Measurements from ENCODE around the gene CSNK2A3.
"Not testable (repeated sequence)": the region's sequence is repeated elsewhere in the genome, so short reads cannot be mapped to it uniquely, and the experiment has no call there.

The CSNK2A3 gene

GRCh38 chr11:11352878-11353277 lies at the start of gene CSNK2A3:
Gene CSNK2A3 (minus strand): TSS chr11:11353250. CDS start chr11:11353119, 131 bp downstream.
- DNase-seq (ENCODE audit: low read depth in 3 of 3): not testable (repeated sequence)

GRCh38 chr11:11401960-11402535 lies 49.0 kb upstream of the CSNK2A3 start:
- no peak for DNase-seq (ENCODE audit: low read depth in 3 of 3)

- DNase-seq (ENCODE audit: low read depth in 3 of 3): no peak
These were observed 47.7 kb upstream of the CSNK2A3 start for GRCh38 chr11:11400635-11401232.

- no peak for DNase-seq (ENCODE audit: low read depth in 3 of 3)
These were observed 47.1 kb upstream of the CSNK2A3 start for GRCh38 chr11:11400121-11400520.

- no peak for DNase-seq (ENCODE audit: low read depth in 3 of 3)
These were observed 44.7 kb upstream of the CSNK2A3 start for GRCh38 chr11:11397781-11398180.

- DNase-seq (ENCODE audit: low read depth in 3 of 3): no peak
These were observed 44.0 kb upstream of the CSNK2A3 start for GRCh38 chr11:11397036-11397415.

- no peak for DNase-seq (ENCODE audit: low read depth in 3 of 3)
These were observed 43.4 kb upstream of the CSNK2A3 start for GRCh38 chr11:11396301-11397035.

GRCh38 chr11:11395126-11395525 lies 42.1 kb upstream of the CSNK2A3 start:
- no peak for DNase-seq (ENCODE audit: low read depth in 3 of 3)

GRCh38 chr11:11394241-11394640 lies 41.2 kb upstream of the CSNK2A3 start:
- no peak for DNase-seq (ENCODE audit: low read depth in 3 of 3)

GRCh38 chr11:11391796-11392463 lies 38.9 kb upstream of the CSNK2A3 start:
- no peak for DNase-seq (ENCODE audit: low read depth in 3 of 3)

- no peak for DNase-seq (ENCODE audit: low read depth in 3 of 3)
These were observed 38.1 kb upstream of the CSNK2A3 start for GRCh38 chr11:11391169-11391568.

GRCh38 chr11:11390068-11390771 lies 37.2 kb upstream of the CSNK2A3 start:
- DNase-seq (ENCODE audit: low read depth in 3 of 3): no peak

GRCh38 chr11:11389238-11389637 lies 36.2 kb upstream of the CSNK2A3 start:
- DNase-seq (ENCODE audit: low read depth in 3 of 3): no peak

GRCh38 chr11:11387622-11388305 lies 34.7 kb upstream of the CSNK2A3 start:
- no peak for DNase-seq (ENCODE audit: low read depth in 3 of 3)

- no peak for DNase-seq (ENCODE audit: low read depth in 3 of 3)
These were observed 34.2 kb upstream of the CSNK2A3 start for GRCh38 chr11:11387207-11387606.

- DNase-seq (ENCODE audit: low read depth in 3 of 3): no peak
These were observed 31.8 kb upstream of the CSNK2A3 start for GRCh38 chr11:11384829-11385228.

GRCh38 chr11:11383995-11384394 lies 30.9 kb upstream of the CSNK2A3 start:
- no peak for DNase-seq (ENCODE audit: low read depth in 3 of 3)

GRCh38 chr11:11382858-11383532 lies 29.9 kb upstream of the CSNK2A3 start:
- DNase-seq (ENCODE audit: low read depth in 3 of 3): no peak

GRCh38 chr11:11381471-11382105 lies 28.5 kb upstream of the CSNK2A3 start:
- DNase-seq (ENCODE audit: low read depth in 3 of 3): no peak

GRCh38 chr11:11380883-11381282 lies 27.8 kb upstream of the CSNK2A3 start:
- DNase-seq (ENCODE audit: low read depth in 3 of 3): no peak

All from stimulated activated CD4-positive, alpha-beta T cell treated with anti-CD3 and anti-CD28 coated beads, TNF-alpha, amount 100 ng/mL, for 4 hours (primary cell).